Cardiac fibroblast (primary cell): ENCODE data around the gene BET1L.

Source experiments
- DNase-seq, 2 donors: peaks; one replicate each; pipeline versions ENCODE4 v3.0.0 to v3.0.0-alpha.2; 2010; ENCODE audit warnings: low read depth in 2 of 2
- H3K4me3 ChIP-seq, 2 donors: replicated peaks in 1 of 2; 1 replicate in 1 of 2; 2 replicates in 1 of 2; pipeline ENCODE4 v1.5.1; 2011; ENCODE audit warnings: low read depth in 2 of 2, low read length in 2 of 2, mild to moderate bottlenecking in 2 of 2, moderate library complexity in 1 of 2
- TF ChIP-seq, protein P1 (sequence below): IDR thresholded peaks from one replicate; pipeline ENCODE4 v1.5.1; 2011; ENCODE audit warnings: low read depth, mild to moderate bottlenecking, low read length, inconsistent platforms

The BET1L gene

GRCh38 chr11:205221-206001 is 1.8 kb downstream of the BET1L start:
- TF ChIP-seq, protein P1, sequence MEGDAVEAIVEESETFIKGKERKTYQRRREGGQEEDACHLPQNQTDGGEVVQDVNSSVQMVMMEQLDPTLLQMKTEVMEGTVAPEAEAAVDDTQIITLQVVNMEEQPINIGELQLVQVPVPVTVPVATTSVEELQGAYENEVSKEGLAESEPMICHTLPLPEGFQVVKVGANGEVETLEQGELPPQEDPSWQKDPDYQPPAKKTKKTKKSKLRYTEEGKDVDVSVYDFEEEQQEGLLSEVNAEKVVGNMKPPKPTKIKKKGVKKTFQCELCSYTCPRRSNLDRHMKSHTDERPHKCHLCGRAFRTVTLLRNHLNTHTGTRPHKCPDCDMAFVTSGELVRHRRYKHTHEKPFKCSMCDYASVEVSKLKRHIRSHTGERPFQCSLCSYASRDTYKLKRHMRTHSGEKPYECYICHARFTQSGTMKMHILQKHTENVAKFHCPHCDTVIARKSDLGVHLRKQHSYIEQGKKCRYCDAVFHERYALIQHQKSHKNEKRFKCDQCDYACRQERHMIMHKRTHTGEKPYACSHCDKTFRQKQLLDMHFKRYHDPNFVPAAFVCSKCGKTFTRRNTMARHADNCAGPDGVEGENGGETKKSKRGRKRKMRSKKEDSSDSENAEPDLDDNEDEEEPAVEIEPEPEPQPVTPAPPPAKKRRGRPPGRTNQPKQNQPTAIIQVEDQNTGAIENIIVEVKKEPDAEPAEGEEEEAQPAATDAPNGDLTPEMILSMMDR, result no peak
- DNase-seq, result no peak
- H3K4me3 ChIP-seq, result peak overlapping the region; percentile 8 to 97

- H3K4me3 ChIP-seq, result no peak overlapping the region
- DNase-seq, result no peak
- TF ChIP-seq, protein P1, result no peak
Measured at GRCh38 chr11:204587-205109, 2.6 kb downstream of the BET1L start.

GRCh38 chr11:203945-204586 is 3.1 kb downstream of the BET1L start:
- DNase-seq, result no peak
- H3K4me3 ChIP-seq, result no peak overlapping the region
- TF ChIP-seq, protein P1, result no peak

DNA sequence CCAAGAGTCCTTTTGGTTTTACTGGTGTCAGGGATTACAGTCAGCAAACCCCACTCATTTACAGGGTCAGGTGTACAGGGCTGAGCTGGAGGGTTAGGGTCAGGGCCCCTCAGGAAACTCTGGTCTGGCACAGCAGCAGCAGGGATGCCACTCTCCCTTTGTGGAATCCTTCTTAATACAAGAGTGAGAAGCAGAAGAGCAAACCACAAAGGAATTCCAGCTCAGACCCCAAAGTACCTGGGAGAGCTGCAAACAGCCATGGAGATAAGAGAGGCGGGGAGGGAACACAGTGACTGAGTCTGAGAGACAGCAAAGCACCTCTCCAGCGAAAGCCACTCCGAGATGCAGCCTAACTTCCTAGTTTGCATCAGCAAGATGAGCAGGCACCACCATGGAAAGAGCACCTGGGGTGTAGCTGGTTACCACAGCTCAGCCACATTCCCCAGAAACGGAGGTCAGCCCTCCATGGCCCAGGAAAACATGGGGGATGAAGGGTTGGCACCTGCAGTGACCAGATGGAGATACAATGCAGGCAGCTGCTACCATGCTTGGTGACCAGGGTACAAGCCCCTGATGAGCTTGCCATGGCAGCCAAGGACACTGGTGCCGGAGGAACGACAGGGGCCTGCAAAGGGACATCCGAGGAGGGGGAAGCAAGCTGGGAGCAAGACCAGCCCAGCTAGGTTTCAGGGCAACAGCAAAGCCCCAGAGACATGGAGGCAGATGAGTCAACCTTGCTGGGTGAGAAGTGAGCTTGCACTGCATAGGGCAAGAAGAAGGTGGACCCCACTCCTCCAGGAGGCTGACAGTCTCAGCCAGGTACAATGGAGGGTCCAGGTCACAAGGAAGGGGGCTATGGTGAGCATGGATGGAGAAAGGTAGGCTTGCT is 3.9 kb downstream of the BET1L start:
- no peak for DNase-seq
- TF ChIP-seq, protein P1, result no peak
- H3K4me3 ChIP-seq, result no peak overlapping the region

GRCh38 chr11:202490-202889 is 4.7 kb downstream of the BET1L start:
- TF ChIP-seq, protein P1, result no peak
- H3K4me3 ChIP-seq, result no peak overlapping the region
- DNase-seq, result no peak

GRCh38 chr11:201966-202365 is 5.2 kb downstream of the BET1L start:
- TF ChIP-seq, protein P1, result no peak
- DNase-seq, result no peak
- no peak overlapping the region for H3K4me3 ChIP-seq
